Ishikawa (cell line): ENCODE data around the gene PLOD1.

Source experiments
- CEBPB ChIP-seq: IDR thresholded peaks from 2 replicates; pipeline ENCODE4 v1.6.1; 2012
- CREB1 ChIP-seq: IDR thresholded peaks from 2 replicates; pipeline ENCODE4 v1.6.1; 2012; ENCODE audit warnings: low read depth
- EGR1 ChIP-seq: IDR thresholded peaks from 2 replicates; pipeline ENCODE4 v1.6.1; 2012
- EP300 ChIP-seq: IDR thresholded peaks from 2 replicates; pipeline ENCODE4 v1.6.1; 2012; ENCODE audit warnings: borderline replicate concordance
- FOXM1 ChIP-seq: IDR thresholded peaks from 2 replicates; pipeline ENCODE4 v1.6.1; 2012; ENCODE audit warnings: low read depth, borderline replicate concordance
- MAX ChIP-seq: IDR thresholded peaks from 2 replicates; pipeline ENCODE4 v1.6.1; 2012
- NFIC ChIP-seq: IDR thresholded peaks from 2 replicates; pipeline ENCODE4 v1.6.1; 2012
- RAD21 ChIP-seq: IDR thresholded peaks from 2 replicates; pipeline ENCODE4 v1.6.1; 2012; ENCODE audit warnings: low read depth
- REST ChIP-seq: IDR thresholded peaks from 2 replicates; pipeline ENCODE4 v1.6.1; 2012; ENCODE audit warnings: low read depth, mild to moderate bottlenecking
- TAF1 ChIP-seq: IDR thresholded peaks from 2 replicates; pipeline ENCODE4 v1.6.1; 2012; ENCODE audit warnings: low read depth, mild to moderate bottlenecking
- TCF12 ChIP-seq: IDR thresholded peaks from 2 replicates; pipeline ENCODE4 v1.6.1; 2012; ENCODE audit warnings: low read depth
- TEAD4 ChIP-seq: IDR thresholded peaks from 2 replicates; pipeline ENCODE4 v1.6.1; 2012
- USF1 ChIP-seq: IDR thresholded peaks from 2 replicates; pipeline ENCODE4 v1.6.1; 2012
- YY1 ChIP-seq: IDR thresholded peaks from 2 replicates; pipeline ENCODE4 v1.6.1; 2012; ENCODE audit warnings: low read depth
- ZBTB7A ChIP-seq: IDR thresholded peaks from 2 replicates; pipeline ENCODE4 v1.6.1; 2012; ENCODE audit warnings: low read depth

The PLOD1 gene

GRCh38 chr1:11906870-11907269 lies 27.6 kb upstream of the PLOD1 start:
- no peak for TF ChIP-seq EGR1
- no peak for TF ChIP-seq TAF1
- no peak for TF ChIP-seq RAD21
- TF ChIP-seq YY1: no peak
- TF ChIP-seq REST: no peak
- no peak for TF ChIP-seq NFIC

- TF ChIP-seq RAD21: peak; percentile 34; the same call in 1 of the 2 replicates
- TF ChIP-seq REST: no peak
Observed at GRCh38 chr1:11907275-11908094, 27.0 kb upstream of the PLOD1 start.

DNA sequence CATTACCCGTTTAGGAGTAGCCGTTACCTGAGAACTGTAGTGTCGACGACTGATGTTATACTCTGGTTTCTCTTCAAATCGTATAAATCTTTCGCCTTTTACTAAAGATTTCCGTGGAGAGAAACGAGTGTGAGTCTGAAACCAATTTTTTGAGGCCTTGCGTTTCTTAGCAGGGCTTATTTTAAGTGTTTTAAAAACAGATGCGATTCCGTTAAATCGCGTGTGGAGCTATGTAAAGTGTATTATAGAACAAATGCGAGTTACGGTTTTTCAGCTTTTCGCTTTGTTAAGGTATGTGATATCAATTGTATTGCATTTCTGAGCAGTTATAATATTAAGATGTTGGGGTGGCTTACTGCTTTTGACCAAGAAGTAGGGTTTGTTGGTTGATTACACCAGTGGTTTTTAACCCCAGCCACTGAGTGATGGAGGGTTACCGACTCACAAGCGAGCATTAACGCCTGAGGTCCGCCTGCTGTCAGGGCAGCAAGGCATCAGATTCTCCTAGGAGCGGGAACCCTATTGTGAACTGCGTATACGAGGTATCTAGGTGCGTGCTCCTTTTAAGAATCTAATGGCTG lies 26.3 kb upstream of the PLOD1 start:
- TF ChIP-seq EGR1 (0 out of 2 replicates have a peak, but pooled peaks have one; percentile 6), TCF12 (peak; percentile 88), CREB1 (no peak), YY1 (peak; percentile 78), USF1 (peak; percentile 33; the same call in 1 of the 2 replicates), FOXM1 (peak; percentile 80), TAF1 (peak; percentile 29; the same call in 1 of the 2 replicates), REST (no peak), EP300 (peak; percentile 86; the same call in 1 of the 2 replicates), ZBTB7A (no peak), TEAD4 (peak; percentile 62; the same call in 1 of the 2 replicates), NFIC (peak; percentile 68), CEBPB (peak; percentile 54; the same call in 1 of the 2 replicates), RAD21 (peak; percentile 19; the same call in 1 of the 2 replicates), MAX (peak; percentile 59)

DNA sequence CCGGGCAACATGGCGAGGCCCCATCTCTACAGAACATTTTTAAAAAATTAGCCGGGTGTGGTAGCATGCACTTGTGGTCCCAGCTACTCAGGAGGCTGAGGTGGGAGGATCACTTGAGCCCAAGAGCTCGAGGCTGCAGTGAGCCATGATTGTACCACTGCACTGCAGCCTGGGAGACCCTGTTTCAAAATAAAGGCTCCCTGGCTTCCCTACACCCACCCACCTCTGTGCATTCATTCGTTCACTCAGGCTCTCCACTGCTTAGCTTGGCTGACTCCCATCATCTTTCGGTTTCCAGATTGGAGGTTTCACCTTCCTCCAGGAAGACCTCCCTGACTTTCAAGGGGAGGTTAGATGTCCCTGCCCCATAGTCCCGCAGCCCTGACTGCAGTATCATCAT lies 22.5 kb upstream of the PLOD1 start:
- TF ChIP-seq TCF12 (no peak), RAD21 (no peak), CREB1 (no peak), MAX (no peak), EP300 (no peak), CEBPB (no peak), FOXM1 (no peak), TAF1 (no peak), YY1 (no peak), ZBTB7A (no peak), EGR1 (no peak)

DNA sequence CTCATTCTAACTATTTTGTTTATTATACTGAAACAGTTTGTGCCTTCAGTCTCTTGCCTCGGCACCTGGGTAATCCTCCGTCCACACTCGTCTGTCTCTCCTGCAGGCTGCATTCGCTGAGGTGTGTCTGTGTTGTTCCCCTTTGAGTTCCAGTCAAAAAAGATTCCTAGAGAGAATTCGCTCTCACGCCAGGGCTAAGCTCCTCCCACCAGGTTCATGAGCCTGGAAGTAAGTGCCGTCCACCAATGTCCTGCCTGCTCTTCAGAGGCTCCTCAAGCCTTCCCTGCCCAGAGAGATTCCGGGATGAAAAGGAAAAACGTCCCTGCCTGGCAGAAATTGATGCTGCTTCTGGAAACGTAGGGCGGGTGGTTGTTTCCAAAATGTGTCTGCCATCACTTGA lies 21.2 kb upstream of the PLOD1 start:
- TF ChIP-seq TEAD4 (no peak), CREB1 (no peak), EP300 (no peak), ZBTB7A (no peak), YY1 (no peak), USF1 (no peak), REST (no peak), EGR1 (no peak)
